ELR (cell line): ENCODE data around the gene METAP1D.

Experiments
- DNase-seq: peaks from one replicate; pipeline ENCODE4 v3.0.0-alpha.2; 2015; ENCODE audit warnings: low read depth

METAP1D gene

GRCh38 chr2:172091761-172092566, 92.2 kb downstream of the METAP1D start:
- no peak for DNase-seq

- DNase-seq, result no peak
Observed at GRCh38 chr2:172092716-172093415, 93.1 kb downstream of the METAP1D start.

DNA sequence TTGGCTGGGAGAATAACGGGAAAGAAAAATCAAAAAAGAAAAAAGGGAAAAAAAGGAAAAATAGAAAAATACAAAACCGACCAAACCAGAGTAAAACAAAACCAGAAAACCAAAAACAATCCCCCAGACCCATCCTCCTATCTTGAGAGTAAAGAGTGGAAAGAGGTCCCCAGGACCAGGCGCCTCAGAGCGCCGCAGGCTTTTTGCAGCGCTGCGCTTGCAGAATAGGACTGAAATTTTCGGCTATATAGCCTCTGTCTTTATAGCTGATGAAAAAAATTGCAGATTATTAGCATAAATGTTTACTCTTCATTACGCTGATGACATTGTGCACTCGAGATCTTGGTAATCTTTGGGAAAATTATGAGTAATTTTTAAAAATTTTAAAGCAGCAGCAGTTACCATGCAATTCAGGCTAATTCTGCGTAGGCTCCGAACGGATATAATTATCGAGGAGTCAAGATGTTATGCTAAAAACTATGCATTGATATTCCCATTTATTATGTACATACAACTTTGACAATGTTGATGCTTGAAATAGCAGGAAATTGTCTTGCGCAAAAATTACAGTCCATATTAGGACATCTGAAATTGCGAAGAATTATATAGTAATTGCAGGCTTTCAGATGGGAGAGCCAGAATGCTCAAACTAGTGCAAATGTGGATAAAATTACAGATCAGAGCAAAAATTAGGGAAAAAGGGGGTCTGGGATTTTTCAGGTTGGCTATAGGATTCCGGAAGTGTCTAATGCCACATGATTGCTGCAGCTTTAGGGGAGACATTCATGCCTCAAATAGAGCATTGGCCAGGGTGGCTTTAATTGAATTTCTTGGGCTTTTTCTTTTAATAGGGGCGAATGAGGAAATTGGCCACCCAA, 93.9 kb downstream of the METAP1D start:
- DNase-seq, result no peak

DNA sequence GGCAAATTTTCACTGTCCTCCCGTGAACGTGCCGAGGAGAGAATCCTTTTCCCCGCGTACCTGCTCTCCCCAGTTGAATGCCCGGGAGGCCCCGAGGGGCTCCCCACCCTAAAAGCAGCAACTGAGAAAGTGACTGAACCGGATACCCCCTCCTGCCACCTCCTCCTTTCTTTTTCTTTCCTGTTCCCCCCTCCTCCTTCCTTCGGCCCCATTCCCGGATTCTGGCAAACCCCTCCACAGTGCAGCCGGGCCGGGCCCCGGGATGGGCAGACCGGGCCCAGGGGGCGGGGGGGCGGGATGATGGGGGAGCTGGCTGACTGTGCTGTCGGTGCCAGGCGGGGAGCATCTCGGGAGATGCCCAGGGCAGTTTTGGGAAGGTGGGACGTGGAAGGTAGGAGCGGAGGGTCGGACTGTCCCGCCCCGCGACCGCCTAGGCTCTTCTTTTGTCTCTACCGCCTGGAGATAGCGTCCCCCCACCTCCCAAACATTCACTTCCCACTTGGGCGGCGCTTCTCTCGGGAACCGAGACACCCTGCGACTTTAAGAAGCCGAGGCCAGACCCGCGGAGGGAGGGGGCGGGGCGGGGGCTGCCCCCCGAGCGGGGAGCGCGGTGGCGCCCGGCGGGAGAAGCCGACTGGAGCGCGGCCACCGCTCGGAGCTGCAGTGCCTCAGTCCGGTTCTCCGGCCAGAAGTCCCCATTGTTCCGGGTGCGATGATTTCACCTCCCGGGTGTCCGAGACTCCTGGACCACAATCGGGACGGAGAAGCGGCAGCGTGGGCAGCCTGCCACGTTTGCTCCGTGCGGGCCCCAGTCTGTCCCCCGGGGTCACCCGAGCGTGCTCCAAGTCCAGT, 94.8 kb downstream of the METAP1D start:
- DNase-seq, result peak; percentile 60

DNA sequence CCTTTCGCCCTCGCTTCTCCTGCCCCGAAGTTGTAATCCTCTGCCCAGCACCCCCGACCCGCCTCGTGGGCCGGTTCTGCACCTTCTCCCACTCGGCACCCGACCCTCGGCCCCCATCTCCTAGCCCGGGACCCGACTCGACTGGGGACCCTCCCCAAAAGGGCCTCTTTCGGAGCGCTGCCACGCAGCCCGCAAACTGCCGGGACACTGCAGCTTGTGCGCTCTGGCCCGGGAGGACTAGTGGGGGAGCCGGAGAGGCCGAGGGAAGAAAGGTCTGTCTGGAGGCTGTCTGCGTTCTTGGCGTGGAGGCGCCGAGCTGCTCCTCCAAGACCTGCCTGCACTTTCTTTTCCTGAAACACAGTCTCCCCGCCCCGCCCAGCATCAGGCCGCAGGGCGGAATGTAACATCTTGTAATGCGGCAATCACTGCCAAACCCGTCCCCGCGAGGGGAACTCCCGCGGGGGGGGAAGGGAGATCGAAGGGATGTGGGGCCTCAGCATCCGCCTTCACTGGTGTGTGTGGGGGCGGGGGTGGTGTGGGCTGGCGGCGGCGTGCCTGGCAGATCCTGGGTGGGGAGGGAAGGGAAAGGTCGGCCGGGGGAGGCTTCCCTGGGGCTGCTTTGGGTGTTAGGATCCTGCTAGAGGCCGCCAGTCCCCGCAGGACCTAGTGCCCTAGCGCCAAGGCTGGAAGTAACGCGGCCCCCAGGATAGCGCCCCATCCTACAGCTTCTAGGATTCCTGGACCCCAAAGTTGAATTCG, 95.6 kb downstream of the METAP1D start:
- peak; percentile 92 for DNase-seq

- DNase-seq, result peak; percentile 65
Observed at GRCh38 chr2:172095905-172096625, 96.3 kb downstream of the METAP1D start.

DNA sequence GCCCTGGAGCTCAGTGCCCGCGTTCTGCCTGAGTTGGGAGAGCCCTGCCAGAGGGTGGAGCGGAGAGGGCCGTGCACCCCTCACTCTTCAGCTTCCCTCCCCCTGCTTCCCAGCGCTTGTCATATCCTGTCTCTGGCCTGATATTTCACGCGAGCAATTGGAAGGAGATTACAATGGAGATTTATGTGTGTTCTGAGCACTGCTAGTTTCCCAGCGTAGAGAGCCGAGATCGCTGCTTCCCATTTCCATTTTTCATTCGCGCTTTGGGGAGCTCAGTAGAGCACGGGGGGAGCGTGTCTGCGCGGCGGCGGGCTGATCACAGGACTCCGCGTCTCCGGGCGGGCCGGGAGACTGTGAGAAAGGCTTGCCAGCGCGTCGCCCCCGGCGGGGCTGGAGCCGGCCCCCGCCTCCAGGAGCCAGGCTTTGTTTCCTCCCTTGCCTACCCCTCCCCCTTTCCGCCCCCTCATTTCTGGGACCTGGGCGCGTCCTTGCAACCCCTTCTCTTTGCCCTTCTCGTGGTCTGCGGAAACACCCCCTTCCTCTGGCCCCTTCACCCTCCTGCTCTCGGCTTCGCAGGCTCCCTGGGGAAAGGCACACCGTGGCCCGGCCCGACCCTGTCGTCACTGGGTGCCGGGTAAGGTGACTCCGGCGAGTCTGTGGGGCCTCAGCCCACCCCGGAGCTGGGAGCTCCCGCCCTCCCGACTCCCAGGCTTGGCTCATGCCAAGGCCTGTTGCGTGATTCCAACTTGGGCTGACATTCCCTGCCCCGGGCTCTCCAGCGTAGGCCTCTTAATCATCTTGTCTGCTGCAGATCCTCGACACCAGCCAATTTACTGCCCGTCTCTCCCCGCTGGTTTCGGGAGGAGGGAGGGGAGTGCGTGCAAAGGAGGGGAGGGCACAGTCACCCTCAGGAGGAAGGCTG, 97.1 kb downstream of the METAP1D start:
- DNase-seq, result peak; percentile 90

DNA sequence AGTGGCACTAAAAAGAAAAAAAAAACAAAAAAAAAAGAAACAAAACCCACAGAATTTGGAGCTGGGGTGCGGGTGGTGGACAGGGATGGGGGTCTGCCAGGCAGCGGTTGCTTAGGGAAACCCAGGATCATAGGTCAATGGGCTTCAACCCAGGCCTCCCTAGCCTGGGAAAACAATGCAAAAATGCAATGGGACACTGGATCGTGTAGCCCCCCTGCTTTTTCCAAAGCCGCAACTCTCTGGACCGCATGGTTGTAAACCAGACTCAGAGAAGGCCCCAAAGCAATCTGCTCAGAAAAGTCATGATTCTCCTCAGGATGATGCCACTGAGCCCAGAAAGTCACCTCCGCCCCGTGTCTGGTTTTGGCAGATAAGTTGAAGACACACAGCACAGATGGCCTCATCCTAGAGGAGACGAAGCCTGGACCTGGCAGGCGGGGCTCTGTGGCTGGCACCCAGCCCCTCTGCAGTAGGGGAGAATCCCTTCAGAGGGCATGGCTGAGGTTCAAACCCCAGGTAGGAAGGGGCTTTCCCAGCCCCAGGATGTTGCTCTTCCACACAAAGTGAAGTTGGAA, 97.9 kb downstream of the METAP1D start:
- peak; percentile 43 for DNase-seq

GRCh38 chr2:172098287-172098649, 98.5 kb downstream of the METAP1D start:
- peak; percentile 39 for DNase-seq

DNA sequence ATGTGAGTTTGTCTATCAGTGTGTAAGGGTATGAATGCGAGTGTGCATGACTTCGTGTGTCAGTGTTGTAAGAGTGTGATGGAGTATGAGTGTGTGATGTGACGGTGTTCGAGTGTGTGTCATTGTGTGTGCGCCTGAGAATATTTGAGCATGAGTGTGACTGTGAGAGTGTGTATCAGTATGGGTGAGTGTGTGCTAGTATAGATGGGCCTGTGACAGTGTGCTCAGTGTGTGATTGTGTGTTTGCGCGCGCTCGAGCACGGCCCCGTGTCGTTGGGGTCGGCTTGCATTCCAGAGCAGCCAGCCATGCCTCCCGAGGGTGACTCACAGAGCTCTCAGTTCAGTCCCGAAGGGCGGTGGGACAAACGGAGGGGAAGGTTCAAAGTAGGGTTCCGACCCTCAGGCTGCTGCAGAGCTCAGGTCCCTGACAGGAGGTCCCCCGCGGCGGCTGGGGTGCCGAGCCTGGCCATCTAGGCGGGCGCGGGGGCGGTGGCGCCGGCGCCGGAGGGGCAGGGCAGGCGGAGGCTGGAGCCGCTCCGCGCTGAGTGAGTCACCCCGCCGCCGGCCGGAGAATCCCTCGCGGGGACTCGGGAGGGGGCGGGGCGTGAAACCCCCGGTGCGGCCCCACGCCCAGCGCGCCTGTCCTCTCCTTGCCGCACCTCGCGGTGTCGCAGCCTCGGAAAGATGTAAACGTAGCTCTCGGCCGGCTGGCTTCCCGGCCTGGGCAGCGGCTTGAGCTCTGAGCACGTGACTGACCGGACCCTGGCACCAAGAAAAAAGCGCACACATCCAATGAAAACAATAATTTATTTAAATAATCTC, 99.1 kb downstream of the METAP1D start:
- DNase-seq, result peak; percentile 92

DNA sequence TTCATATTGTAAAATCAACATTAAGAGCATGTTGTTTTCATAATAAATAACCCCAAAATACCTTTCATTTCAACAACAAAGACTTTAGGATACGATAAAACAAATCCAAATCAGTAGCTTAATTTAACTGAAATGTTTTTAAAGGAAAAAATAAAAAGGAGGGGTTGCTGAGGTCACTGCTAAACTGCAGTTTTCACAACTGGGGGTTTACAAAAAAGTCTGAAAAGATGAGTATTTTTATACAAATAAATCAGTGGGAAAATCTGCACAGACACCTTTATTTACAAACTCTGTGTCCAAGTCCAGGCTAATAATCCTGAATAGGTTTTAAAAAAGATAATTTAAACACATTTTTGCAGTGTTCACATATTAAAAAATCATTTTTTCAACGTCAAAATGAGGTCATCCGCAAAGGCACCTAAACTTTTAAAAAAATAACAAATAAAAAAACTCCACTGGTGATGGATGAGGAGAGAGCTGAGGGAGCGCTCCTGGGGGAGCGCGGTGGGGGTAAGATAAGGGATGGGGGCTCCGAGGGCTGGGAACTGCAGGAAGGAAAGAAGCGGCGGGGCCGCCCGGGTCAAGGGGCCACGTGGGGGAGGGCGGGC, 99.8 kb downstream of the METAP1D start:
- no peak for DNase-seq

- no peak for DNase-seq
Observed at GRCh38 chr2:172100080-172100934, 100.6 kb downstream of the METAP1D start.

GRCh38 chr2:172100935-172101820, 101.4 kb downstream of the METAP1D start:
- no peak for DNase-seq

- DNase-seq, result no peak
Observed at GRCh38 chr2:172101821-172102390, 102.2 kb downstream of the METAP1D start.
